Stimulated activated CD4-positive, alpha-beta T cell treated with anti-CD3 and anti-CD28 coated beads, Interleukin-12 subunit alpha, Interleukin-12 subunit beta, amount 100 ng/mL, for 24 hours (primary cell): Measurements from ENCODE around the gene SLC27A1.
"Not testable (repeated sequence)": the region's sequence is repeated elsewhere in the genome, so short reads cannot be mapped to it uniquely, and the experiment has no call there.

Experiments used
- DNase-seq, 2 experiments: peaks; one replicate each; pipeline ENCODE4 v3.0.0-alpha.2; 2020; ENCODE audit warnings: low read depth in 2 of 2

The SLC27A1 gene

DNA sequence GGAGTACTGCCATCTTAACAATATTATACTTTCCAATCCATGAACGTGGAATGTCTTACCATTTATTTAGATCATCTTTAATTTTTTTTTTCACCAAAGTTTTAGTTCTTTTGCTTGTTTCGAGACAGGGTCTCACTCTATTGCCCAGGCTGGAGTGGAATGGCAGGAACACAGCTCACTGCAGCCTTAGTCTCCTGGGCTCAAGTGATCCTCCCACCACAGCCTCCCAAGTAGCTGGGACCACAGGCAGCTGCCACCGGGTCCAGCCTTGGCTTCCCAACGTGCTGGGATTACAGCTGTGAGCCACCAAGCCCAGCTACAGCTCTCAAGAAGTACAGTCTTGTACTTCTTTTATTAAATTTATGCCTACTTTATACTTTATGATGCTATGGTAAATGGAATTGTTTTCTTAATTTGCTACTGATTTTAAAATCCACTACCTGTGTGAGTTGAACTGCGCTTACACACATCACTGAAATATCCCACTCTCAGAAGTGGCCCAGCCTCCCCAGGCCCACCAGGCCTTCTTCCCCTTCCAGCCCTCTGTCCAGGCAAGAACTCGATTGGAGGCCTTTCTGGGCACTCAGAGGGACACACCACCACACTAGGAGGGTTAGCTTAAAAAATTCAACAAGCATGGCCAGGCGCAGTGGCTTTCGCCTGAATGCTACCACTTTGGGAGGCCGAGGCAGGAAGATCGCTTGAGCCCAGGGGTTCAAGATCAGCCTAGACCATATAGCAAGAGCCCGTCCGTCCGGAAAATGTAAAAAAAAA lies 40.1 kb downstream of the SLC27A1 start:
- DNase-seq = no peak

DNA sequence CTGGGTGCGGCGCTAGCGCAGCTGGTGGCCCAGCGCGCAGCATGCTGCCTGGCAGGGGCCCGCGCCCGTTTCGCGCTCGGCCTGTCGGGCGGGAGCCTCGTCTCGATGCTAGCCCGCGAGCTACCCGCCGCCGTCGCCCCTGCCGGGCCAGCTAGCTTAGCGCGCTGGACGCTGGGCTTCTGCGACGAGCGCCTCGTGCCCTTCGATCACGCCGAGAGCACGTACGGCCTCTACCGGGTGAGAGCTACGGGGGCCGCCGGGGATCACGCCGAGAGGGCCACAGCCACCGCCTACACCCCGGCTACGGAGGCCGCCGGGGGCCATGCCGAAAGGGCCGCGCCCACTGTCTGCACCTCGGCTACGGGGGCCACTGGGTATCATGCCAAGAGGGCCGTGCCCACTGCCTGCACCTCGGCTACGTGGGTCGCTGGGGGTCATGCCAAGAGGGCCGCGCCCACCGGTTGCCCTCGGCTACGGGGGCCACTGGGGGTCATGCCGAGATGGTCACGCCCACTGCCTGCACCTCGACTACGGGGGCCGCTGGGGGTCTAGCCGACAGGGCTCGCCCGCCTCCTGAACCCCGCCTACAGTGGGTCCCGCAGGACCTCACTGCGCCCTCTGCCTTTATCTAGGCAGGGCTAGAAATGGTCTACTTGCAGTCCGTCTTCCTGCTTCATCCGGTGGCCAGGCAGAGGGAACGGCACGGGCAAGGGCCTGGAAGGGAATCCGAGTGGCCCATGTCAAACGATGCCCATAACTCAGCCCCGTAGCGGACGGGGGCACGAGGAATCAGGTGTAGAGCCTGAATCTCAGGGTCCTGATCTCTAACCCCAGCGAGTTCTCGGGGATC lies 41.6 kb downstream of the SLC27A1 start:
- DNase-seq = peak; percentile 68 to 72

DNA sequence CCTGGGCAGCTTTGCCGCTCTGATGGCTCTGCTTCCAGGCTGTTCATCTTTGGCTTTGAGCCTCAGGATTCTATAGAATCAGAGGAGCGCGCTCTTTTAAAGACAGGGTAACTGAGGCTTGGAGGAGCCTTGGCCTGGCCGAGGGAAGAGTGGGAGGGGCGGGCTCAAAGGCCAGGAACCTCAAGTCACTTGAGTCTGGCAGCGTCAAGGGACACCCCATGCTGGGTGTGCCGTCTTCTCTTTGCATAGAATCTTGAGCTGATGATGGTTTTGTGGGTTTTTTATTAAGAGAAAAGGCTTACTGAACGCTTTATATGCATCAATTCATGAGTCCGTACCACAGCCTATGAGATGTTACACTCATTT lies 42.2 kb downstream of the SLC27A1 start:
- DNase-seq = no peak

DNA sequence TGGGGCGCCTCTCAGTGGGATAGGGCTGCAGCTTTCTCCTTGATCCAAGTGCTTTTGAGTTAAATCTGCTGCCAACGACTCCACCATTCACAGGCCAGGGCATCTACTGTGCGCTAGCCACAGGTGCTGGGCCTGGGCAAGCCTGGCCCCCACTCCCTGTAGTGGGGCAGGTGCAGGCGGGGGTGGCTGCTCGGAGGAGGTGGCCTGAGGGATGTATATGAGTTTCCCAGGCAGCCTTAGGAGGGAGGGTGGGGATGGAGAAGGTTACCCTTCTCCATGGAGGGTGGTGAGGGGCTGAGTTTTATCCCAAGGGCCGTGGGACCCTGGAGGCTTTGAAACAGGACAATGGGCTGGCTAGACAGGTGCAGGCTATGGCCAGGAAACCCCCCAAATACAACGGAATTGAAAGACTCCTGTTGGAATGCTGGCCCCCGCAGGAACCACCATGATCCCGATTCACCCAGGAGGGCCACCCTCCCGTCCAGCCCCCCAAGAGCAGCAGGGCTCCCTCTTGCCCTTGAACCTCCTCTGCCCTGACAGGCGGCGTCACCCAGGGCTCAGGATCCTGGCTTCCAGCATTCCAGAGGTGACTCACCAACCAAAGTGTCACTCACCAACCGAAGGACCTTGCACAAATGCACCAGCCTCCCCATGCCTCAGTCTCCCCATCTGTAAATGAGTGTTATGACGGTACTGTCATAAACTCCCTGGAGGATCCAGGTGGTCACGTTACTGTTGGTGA lies 45.3 kb downstream of the SLC27A1 start:
- no peak for DNase-seq

DNA sequence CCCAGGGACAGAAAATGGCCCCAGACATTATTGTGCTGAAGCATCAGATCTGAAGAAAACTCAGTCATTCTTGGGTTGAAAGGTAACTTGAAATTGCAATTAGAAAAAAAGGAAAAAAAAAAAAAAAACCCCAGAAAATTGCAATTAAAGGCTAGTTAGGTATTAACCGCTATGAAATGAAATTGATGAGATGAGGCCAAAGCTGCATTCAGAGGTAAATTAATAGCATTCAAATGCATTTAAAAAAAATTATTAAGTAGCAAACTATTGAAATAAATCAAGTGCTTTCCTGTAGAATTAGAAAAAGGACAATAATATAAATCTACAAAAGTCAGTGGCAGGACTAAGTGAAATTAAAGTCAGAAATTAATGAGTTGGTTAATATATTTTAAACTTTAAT lies 47.6 kb downstream of the SLC27A1 start:
- no peak for DNase-seq

DNA sequence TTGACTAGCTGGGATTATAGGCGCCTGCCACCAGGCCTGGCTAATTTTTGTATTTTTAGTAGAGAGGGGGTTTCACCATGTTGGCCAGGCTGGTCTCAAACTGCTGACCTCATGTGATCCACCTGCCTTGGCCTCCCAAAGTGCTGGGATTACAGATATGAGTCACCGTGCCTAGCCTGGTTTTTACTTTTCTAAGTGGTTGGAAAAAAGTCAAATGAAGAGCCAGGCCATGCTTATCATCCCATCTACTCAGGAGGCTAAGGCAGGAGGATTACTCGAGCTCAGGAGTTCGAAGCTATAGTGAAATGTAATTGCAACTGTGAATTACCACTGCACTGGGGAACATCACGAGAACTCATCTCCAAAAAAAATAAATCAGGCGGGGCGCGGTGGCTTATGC lies 48.3 kb downstream of the SLC27A1 start:
- DNase-seq = not testable (repeated sequence)

DNA sequence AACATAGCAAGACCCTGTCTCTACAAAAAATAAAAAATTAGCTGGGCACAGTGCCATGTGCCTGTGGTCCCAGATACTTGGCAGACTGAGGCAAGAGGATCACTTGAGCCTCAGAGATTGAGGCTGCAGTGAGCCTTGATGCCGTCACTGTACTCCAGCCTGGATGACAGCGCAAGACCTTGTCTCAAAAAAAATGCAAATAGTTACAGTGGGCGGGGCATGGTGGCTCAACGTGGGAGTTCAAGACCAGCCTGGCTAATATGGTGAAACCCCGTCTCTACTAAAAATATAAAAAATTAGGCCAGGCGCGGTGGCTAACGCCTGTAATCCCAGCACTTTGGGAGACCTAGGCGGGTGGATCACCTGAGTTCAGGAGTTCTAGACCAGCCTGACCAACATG lies 49.6 kb downstream of the SLC27A1 start:
- no peak for DNase-seq

DNA sequence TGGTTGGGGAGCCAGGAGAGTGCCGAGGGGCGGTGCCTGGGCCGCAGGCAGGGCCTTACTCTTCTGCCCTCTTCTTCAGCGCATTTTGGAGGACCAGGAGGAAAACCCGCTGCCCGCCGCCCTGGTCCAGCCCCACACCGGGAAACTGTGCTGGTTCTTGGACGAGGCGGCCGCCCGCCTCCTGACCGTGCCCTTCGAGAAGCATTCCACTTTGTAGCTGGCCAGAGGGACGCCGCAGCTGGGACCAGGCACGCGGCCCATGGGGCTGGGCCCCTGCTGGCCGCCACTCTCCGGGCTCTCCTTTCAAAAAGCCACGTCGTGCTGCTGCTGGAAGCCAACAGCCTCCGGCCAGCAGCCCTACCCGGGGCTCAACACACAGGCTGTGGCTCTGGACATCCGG lies 50.5 kb downstream of the SLC27A1 start:
- no peak for DNase-seq

DNA sequence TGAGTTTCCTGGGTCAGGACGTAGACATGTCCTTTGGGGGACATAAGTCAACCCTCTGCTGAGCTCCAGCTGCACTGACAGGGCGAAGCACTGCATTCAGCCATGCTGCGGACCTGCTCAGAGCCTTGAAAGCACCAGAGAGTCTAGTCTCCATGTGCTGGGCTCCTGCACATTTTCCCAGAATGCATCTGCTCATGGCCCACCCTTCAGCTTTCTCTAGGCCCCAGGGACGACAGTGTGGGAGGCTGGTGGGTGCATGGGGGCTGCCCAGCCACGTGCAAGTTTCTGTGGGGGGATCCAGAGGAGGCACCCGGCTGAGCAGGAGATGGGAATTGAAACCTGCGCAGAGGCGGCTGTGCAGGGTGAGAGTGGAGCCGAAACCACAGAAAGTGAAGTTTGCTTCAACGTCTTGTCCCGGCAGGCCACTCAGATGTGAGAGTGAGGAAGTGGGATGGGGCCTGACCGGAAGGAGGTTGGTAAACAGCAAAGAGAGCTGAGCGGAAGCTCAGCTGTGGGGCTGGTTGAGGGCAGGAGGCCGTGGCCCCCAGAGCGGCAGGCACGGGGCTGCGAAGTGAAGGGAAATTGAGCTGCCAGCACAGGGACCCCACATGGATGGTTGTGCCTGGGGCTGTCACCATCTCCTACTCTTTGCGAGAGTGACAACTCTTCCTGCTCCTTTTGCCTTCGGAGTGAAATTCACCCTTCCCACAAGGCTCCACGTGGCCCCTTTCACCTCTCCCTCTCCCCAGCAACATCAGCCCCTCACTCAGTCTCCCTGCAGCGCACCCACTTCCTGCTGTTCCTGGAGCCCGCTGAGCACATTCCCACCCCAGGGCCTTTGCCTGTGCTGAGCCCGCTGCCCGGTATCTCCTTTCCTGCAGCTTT lies 52.9 kb downstream of the SLC27A1 start:
- peak in 1 of 2 experiments; percentile 49 for DNase-seq

DNA sequence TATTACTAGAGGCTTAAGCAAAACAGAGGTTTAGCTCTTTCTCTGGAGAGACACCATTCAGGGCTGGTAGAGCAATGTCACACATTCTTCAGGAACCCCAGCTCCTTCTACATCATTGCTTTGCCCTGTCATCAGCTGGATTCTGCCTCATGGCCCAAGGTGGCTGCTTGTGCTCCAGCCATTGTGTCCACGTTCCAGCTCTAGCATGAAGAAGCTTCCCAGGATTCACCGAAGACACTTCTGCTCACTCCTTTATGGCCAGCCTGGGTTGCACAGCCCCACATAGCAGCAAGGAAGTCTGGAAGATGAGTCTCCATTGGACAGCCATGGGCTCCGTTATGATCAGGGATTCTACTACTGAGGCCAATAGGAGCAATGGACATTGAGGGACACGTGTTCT lies 54.3 kb downstream of the SLC27A1 start:
- no peak for DNase-seq

DNA sequence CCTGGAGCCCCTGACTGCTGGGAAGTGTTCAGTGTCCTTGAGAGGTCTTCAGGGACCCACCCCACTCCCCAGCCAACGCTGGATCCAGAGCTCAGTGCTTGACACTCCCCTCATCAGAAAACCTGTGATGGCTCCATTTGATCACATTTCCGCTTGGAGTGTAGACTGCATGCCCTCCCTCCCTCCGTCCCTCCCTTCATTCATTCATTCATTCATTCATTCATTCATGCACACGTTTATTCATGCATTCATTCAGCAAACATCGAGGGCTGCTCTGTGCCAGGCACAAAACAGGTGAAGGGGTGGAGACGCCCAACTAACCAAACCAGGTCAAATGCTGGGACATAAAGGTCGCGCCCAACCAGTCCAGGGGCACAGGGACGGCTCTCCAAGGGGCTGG lies 54.8 kb downstream of the SLC27A1 start:
- DNase-seq = no peak

DNA sequence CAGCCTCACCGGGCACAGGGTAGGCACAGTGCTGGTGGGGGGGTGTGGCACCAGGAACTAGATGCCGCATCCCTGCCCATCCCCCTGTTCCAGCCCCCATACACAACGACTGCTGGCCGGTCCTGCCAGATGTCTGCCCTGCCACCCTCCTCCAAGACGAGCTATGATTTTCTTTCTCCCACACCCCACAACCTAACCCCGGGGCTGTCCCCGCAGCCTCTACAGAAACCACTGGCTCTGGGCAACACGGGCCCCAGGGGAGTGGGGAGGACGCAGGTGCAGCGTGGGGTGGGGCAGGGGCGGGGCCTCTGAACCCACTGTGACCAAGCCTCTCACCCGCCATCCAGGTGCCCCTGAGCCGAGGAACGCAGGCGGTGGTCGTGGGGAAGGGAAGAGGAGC lies 56.6 kb downstream of the SLC27A1 start:
- DNase-seq = no peak

DNA sequence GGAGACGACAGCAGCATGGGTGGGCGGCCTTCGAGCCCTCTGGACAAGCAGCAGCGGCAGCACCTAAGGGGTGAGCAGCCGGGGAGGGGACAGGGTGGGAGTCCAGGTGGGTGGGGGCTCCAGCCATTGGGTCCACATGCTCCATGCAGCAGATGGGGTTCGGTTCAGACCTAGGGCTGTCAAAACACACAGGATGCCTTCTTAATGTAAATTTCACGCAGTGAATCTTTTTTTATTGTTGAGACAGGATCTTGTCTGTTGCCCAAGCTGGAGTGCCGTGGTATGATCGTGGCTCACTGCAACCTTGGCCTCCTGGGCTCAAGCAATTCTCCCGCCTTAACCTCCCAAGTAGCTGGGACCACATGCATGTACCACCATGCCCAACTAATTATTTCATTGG lies 57.0 kb downstream of the SLC27A1 start:
- DNase-seq = no peak

DNA sequence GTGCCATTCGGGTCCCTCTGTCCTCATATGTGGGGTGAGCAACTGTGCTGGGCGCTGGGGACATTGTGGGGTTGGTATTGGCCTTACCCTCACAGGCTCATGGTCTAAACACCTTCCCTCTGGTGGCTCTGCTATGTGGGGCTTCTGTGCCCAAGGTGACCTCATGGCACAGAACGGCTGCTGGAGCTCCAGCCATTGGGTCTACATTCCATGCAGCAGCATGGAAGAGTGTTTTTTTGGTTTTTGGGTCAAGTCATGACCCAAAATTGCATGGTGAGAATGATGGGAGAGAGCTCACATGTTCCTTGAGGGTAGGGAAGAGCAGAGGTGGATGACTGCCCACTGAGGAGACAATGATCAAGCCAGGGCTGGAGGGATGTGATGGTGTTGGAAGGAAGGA lies 58.3 kb downstream of the SLC27A1 start:
- DNase-seq = no peak

DNA sequence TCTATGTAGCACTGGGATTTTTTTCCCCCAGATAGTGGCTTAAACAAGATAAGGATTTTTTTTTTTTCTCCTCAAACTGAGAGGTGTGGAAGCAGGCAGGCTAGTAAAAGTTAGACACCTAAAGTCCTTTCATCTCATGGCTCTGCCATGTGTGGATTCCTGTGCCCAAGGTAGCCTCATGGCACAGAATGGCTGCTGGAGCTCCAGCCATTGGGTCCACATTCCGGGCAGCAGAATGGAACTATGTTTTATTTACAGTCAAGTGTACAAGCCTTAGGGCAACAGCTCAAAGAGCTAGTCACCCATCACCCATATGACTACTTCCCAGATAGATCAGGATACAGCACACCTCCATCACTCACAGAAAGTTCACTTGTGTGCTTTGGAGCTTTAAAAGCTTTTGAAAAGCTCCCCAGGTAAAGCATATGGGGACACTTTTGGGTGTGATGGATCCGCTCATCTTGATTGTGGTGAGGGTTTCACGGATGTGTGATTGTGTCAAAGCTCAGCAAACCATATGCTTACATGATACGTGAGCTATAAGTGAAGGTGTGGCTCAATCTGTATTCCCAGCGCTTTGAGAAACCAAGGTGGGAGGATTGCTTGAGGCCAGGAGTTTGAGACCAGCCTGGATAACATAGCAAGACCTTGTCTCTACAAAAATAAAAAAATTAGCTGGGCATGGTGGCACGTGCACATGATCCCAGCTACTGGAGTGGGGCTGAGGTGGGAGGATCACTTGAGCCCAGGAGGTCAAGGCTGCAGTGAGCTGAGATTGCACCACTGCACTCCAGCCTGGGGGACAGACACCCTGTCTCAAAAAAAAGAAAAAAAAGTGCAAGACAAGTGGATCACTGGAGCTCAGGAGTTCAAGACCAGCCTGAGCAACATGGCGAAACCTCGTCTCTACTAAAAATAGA lies 59.2 kb downstream of the SLC27A1 start:
- DNase-seq = no peak

DNA sequence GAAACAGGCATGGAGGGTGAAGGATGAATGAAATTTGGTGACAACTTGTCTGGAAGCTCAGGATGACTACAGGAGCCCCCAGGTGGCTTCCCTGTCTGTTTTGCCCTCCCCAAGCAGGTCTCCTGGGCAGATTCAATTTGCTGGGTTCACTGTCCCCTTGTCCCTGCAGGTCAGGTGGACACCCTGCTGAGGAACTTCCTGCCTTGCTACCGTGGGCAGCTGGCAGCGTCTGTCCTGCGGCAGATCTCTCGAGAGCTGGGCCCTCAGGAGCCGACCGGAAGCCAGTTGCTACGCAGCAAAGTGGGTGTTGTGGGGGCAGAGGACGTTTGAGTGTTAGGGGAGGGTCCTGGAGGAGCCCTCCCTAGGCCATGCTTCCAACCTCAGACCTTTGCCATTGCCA lies 60.3 kb downstream of the SLC27A1 start:
- DNase-seq = no peak

DNA sequence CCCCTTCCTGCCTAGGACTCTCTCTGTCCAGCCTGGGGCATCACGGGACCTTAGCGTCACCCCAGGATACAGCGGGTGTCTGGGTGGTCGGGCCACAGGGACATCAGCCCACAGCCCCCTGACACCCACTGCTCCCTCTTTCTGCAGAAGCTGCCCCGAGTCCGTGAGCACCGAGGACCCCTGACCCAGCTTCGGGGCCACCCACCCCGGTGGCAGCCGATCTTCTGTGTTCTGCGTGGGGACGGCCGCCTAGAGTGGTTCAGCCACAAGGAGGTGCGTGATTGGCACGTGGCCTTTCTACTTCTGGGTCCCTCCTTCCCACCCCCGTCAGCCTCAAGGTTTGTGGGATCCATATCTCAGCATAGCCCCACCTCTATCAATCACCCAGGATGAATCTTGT lies 61.8 kb downstream of the SLC27A1 start:
- no peak for DNase-seq

DNA sequence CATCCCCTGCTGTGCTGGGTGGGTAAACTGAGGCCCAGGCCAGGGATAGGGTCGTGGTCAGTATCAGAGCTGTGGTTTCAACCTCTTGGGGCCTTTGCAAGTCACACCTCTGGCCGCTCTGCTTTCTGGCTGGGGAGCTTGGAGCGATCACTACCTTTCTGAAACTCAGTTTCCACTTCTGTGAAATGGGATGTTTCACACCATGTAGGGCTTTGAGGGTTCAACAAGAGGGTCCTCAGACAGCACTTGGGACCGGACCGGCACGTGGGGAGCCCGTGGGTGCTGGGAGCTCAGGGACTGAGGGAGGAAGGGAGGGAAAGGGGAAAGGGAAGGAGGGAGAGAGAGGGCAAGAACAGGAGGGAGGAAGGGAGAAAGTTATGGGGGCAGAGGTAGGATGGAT lies 62.2 kb downstream of the SLC27A1 start:
- DNase-seq = no peak

DNA sequence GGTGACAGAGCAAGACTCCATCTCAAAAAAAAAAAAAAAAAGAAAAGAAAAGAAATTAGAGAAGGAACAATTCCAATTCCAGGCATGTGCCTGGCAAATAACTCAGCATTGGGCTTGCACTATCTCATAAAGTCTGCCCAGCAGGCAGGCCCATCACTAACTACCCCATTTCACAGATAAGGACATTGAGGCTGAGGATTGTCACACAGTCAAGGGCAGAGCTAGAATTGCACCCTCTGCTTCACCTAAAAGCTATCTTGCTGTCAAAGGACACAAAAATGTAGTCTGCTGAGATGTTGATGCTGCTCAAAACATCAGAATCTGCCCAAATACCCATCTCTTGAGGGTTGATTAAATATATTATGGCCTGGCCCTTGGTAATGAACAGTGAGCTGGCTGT lies 64.4 kb downstream of the SLC27A1 start:
- DNase-seq = no peak

DNA sequence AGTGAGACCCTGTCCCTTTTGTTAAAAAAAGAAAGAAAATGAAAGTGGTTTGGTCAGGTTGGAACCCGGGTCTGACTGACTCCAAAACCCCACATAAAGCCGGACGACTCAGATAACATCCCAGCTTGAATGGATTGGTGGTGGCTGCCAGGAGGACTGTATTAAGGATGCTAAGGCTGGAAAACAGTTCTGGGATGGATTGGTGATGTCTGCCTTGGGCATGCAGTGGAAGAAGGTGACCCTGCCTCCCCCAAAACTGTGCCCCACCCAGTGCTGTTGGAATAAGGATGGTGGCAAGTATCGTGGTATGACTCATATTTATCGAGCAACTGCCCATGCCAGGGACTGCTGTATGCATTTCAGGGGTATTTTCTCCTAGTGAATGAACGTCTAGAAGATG lies 66.6 kb downstream of the SLC27A1 start:
- no peak for DNase-seq
